ENCODE data around the gene BSCL2. TPM values are rescaled to one million over a fixed set of nuclear protein-coding genes. Genes with fewer than 3 reads are reported as not detected.

The BSCL2 gene
- total and polyA plus RNA-seq, 2 of the 13 experiments (the other 11 are each of a cell fraction or from before 2014, with no cell fraction given): 19.5 to 21.1 TPM

GRCh38 chr11:62727165-62727871, 20.1 kb upstream of the BSCL2 start, which contains the start of gene HNRNPUL2 (continued):
- TF ChIP-seq ZMYM3 (CRISPR knock-in tag; IDR thresholded peaks at IDR 0.05): no peak
- TF ChIP-seq KMT2B (CRISPR knock-in tag; IDR thresholded peaks at IDR 0.05): peak; percentile 75; the same call in 1 of the 2 replicates
- TF ChIP-seq ZBTB20 (CRISPR knock-in tag; IDR thresholded peaks at IDR 0.05; ENCODE audit: borderline replicate concordance, low read depth): peak; percentile 80; the same call in 1 of the 2 replicates
- peak; percentile 80 for TF ChIP-seq ZGPAT (CRISPR knock-in tag; IDR thresholded peaks at IDR 0.05)
- TF ChIP-seq ZNF567 (CRISPR knock-in tag; IDR thresholded peaks at IDR 0.05; ENCODE audit: borderline replicate concordance): 0 out of 2 replicates have a peak, but pooled peaks have one; percentile 71
- no peak; the same call in 1 of the 2 replicates for TF ChIP-seq ZNF839 (CRISPR knock-in tag; IDR thresholded peaks at IDR 0.05; ENCODE audit: borderline replicate concordance)
- TF ChIP-seq MTA1 (CRISPR knock-in tag; IDR thresholded peaks at IDR 0.05; ENCODE audit: borderline replicate concordance): no peak
- peak; percentile 67; the same call in 1 of the 2 replicates for TF ChIP-seq JUN (CRISPR knock-in tag; IDR thresholded peaks at IDR 0.05)
- TF ChIP-seq ZNF280D (CRISPR knock-in tag; IDR thresholded peaks at IDR 0.05): 0 out of 2 replicates have a peak, but pooled peaks have one; percentile 22
- TF ChIP-seq, protein P1, sequence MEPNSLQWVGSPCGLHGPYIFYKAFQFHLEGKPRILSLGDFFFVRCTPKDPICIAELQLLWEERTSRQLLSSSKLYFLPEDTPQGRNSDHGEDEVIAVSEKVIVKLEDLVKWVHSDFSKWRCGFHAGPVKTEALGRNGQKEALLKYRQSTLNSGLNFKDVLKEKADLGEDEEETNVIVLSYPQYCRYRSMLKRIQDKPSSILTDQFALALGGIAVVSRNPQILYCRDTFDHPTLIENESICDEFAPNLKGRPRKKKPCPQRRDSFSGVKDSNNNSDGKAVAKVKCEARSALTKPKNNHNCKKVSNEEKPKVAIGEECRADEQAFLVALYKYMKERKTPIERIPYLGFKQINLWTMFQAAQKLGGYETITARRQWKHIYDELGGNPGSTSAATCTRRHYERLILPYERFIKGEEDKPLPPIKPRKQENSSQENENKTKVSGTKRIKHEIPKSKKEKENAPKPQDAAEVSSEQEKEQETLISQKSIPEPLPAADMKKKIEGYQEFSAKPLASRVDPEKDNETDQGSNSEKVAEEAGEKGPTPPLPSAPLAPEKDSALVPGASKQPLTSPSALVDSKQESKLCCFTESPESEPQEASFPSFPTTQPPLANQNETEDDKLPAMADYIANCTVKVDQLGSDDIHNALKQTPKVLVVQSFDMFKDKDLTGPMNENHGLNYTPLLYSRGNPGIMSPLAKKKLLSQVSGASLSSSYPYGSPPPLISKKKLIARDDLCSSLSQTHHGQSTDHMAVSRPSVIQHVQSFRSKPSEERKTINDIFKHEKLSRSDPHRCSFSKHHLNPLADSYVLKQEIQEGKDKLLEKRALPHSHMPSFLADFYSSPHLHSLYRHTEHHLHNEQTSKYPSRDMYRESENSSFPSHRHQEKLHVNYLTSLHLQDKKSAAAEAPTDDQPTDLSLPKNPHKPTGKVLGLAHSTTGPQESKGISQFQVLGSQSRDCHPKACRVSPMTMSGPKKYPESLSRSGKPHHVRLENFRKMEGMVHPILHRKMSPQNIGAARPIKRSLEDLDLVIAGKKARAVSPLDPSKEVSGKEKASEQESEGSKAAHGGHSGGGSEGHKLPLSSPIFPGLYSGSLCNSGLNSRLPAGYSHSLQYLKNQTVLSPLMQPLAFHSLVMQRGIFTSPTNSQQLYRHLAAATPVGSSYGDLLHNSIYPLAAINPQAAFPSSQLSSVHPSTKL (CRISPR knock-in tag; IDR thresholded peaks at IDR 0.05): no peak
- no peak for TF ChIP-seq SP1 (IDR thresholded peaks at IDR 0.05)
- peak; percentile 64 for TF ChIP-seq SP1 (CRISPR knock-in tag; IDR thresholded peaks at IDR 0.05)
- TF ChIP-seq, protein P2, sequence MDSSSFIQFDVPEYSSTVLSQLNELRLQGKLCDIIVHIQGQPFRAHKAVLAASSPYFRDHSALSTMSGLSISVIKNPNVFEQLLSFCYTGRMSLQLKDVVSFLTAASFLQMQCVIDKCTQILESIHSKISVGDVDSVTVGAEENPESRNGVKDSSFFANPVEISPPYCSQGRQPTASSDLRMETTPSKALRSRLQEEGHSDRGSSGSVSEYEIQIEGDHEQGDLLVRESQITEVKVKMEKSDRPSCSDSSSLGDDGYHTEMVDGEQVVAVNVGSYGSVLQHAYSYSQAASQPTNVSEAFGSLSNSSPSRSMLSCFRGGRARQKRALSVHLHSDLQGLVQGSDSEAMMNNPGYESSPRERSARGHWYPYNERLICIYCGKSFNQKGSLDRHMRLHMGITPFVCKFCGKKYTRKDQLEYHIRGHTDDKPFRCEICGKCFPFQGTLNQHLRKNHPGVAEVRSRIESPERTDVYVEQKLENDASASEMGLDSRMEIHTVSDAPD (CRISPR knock-in tag; IDR thresholded peaks at IDR 0.05): no peak
- TF ChIP-seq YY1 (IDR thresholded peaks at IDR 0.05; ENCODE audit: insufficient read depth, insufficient replicate concordance, low read depth, low read length): peak; percentile 13
- no peak for TF ChIP-seq TEAD3 (CRISPR knock-in tag; optimal IDR thresholded peaks at IDR 0.05; ENCODE audit: borderline replicate concordance)

All from HepG2 (cell line).